Putamen (tissue), 1 donor: ENCODE measurements around the gene PRKAG2.

Experiments
- DNase-seq: peaks from one replicate; pipeline ENCODE4 v3.0.0-alpha.2; 2016; ENCODE audit warnings: low spot score

The PRKAG2 gene

GRCh38 chr7:151817981-151818673 lies 58.8 kb downstream of the PRKAG2 start:
- no peak for DNase-seq

- DNase-seq, result no peak
Observed at GRCh38 chr7:151817315-151817690, 59.6 kb downstream of the PRKAG2 start.

GRCh38 chr7:151816562-151817314 lies 60.2 kb downstream of the PRKAG2 start:
- DNase-seq, result peak; percentile 52

- DNase-seq, result no peak
Observed at GRCh38 chr7:151815419-151815818, 61.5 kb downstream of the PRKAG2 start.

GRCh38 chr7:151814400-151815009 lies 62.4 kb downstream of the PRKAG2 start:
- DNase-seq, result peak; percentile 49

GRCh38 chr7:151813997-151814396 lies 62.9 kb downstream of the PRKAG2 start:
- peak; percentile 70 for DNase-seq

- DNase-seq, result no peak
Observed at GRCh38 chr7:151813445-151813844, 63.5 kb downstream of the PRKAG2 start.

- DNase-seq, result no peak
Observed at GRCh38 chr7:151812967-151813366, 63.9 kb downstream of the PRKAG2 start.

GRCh38 chr7:151810441-151811232 lies 66.3 kb downstream of the PRKAG2 start:
- no peak for DNase-seq

GRCh38 chr7:151809864-151810170 lies 67.1 kb downstream of the PRKAG2 start:
- no peak for DNase-seq

- no peak for DNase-seq
Observed at GRCh38 chr7:151809146-151809863, 67.6 kb downstream of the PRKAG2 start.

- no peak for DNase-seq
Observed at GRCh38 chr7:151808400-151809145, 68.3 kb downstream of the PRKAG2 start.

GRCh38 chr7:151807846-151808245 lies 69.1 kb downstream of the PRKAG2 start:
- no peak for DNase-seq

GRCh38 chr7:151806952-151807775 lies 69.8 kb downstream of the PRKAG2 start:
- no peak for DNase-seq

- DNase-seq, result no peak
Observed at GRCh38 chr7:151806204-151806603, 70.7 kb downstream of the PRKAG2 start.

GRCh38 chr7:151805191-151805590 lies 71.7 kb downstream of the PRKAG2 start:
- DNase-seq, result no peak

GRCh38 chr7:151804756-151805155 lies 72.2 kb downstream of the PRKAG2 start:
- no peak for DNase-seq

- DNase-seq, result no peak
Observed at GRCh38 chr7:151803841-151804240, 73.1 kb downstream of the PRKAG2 start.

- DNase-seq, result no peak
Observed at GRCh38 chr7:151802469-151802846, 74.5 kb downstream of the PRKAG2 start.

- DNase-seq, result no peak
Observed at GRCh38 chr7:151801782-151802468, 75.0 kb downstream of the PRKAG2 start.
